GM18517 (cell line): ENCODE results near the gene NUDT7.

Experiments used
- ATAC-seq: cut with Tn5 transposase; IDR thresholded peaks from one replicate; pipeline ENCODE4 v1.9.1; 2021; ENCODE audit warnings: mild to moderate bottlenecking, moderate library complexity; ENCODE audit not compliant: unreplicated experiment

NUDT7 gene

DNA sequence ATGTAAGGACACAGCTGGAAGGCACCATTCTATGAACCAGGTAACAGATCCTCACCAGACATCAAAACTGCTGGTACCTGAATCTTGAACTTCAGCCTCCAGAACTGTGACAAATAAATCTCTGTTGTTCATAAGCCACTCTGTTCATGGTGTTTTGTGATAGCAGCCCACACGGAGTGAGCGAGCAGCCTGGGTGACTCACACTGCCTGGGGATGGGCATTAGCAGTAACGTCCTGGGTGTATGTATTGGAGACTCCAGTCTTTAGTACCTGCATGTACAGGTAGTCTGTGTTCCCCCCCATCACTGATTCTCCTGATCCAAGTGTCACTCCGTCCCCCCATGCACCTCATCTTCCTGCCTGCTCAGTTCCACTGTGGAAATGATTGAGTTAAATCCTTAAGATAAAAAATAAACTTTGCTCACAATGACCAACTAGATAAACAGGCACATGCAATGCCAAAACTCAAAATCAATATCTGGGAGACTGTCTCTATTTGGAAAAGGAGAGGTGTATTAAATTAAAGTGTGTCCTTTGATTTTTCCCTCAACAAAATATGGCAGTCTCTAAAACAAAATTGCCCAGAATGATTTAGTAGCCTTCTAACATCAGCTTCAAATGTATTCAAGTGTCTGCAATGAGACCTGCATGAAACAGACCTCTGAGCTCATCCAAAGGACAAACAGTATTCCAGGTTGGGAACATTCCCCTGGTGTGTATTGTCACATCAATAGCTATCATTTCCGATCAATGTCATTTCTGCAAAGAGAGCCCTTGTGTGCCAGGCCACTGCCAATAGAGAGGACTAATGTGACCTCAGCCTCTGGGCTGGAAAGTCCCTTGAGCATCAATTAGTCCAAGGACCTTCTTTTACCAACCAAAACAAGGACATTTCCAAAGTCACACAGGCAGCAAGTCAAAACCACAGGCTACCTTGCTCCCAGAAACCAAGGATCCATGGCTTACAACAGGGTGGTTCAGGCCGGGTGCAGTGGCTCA is 53.9 kb downstream of the NUDT7 start:
- ATAC-seq: no peak

DNA sequence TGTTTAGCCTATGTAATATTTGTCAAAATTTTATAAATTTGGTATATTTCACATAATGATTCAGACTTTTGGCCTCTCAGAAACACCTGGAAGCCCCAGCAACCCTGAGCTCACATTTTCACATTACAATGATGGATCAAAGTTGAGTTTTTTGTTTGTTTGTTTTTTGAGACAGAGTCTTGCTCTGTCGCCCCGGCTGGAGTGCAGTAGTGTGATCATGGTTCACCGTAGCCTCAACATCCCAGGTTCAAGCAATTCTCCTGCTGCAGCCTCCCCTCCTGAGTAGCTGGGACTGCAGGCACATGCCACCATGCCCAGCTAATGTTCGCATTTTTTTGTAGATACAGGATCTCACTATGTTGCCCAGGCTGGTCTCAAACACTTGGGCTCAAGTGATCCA is 55.4 kb downstream of the NUDT7 start:
- ATAC-seq: no peak

DNA sequence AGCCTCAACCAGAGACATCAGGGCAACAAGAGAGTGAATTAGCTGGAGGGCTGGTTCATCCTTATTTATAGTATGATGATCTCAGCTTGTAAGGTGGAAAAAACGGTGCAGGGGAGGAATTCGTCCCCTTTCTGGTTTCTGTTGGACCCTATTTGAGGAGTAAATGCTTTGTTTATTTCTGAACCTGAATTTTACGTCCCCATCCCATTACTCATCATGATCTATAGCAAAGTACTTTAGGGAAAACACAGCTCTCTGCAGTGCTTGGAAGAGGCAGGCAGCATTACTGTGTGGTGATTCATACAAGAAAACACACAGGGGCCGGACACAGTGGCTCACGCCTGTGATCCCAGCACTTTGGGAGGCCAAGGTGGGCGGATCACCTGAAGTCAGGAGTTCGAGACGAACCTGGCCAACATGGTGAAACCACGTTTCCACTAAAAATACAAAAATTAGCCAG is 58.1 kb downstream of the NUDT7 start:
- no peak for ATAC-seq

DNA sequence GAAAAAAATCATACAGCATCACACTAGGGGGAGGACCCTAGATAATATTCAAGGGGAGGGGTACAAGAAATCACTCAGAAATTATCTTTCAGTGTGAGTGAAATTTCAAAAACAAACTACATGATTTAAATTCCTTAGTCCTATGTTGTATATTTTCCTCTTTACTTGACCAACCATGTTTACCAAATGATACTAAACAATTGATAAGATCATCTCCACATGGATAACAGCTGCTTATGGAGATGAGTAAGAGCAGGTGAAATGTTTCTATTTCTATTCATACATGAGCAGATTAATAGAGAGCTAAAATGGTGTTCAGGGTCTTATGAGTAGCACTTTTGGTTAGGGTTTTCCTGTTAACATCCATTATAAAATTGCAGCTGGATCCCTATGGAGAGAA is 58.8 kb downstream of the NUDT7 start:
- no peak for ATAC-seq

DNA sequence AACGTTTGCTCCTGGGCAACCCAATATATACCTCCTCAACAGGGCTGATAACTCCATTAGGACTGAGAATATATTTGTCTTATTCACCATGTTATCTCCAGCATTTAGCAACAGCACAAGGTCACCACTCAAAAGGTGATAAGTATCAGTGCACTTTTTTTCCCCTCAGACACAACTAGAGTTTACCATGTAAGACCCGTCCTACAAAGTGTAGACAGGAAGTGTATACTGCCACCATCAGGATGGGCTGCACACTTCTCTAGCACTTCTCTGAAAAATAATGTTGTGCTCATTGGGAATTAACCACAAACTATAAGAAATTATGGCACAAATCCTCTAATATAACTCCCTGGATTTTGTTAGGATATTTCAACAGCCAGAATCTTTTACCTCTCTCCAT is 60.4 kb downstream of the NUDT7 start:
- ATAC-seq: no peak

DNA sequence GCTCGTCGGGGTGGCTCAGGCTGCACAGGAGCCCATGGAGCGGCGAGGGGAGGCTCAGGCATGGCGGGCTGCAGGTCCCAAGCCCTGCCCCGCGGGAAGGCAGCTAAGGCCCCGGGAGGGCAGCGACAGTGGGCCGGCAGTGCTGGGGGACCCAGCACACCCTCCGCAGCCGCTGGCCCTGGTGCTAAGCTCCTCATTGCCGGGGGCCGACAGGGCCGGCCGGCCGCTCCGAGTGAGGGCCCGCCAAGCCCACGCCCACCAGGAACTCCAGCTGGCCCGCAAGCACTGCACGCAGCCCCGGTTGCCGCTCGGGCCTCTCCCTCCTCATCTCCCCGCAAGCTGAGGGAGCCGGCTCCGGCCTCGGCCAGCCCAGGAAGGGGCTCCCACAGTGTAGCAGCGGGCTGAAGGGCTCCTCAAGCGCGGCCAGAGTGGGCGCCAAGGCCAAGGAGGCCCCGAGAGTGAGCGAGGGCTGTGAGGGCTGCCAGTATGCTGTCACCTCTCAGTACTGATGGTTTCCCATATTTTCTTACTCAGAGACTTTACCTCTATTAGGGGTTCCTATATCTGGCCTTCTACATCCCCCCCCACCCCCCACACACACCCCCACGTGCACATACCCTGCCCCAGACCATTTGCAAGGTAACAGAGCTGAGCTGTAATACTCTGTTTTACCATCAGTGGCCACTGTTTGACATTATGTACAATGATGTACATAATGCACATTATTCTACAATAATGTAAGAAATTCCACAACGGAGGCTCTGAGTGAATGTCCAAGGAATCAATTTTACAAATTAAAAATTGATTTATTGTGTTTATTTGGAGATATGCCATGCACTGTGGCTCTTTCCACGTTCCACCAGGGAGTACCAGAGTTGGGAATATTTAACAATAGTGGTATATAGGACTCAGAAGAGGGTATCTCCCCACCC is 62.4 kb downstream of the NUDT7 start:
- ATAC-seq: no peak

DNA sequence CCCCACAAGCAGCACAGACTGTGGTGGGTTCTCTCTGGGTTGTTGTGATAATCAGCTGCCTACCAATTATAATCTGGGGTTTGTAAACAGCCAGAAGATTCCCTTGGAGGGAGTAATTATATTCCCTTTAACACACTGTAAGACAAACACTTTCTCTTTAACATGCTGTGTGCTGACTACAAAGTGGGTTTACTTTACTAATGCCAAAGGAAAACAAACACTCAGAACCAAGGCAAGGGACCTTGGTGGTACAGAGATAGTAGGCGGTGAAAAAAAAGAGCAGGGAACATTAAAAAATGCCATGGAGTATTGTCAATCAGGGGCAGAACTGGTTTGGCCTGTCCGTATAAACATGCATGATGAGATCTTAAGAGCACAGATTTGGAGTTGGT is 63.1 kb downstream of the NUDT7 start:
- no peak for ATAC-seq

DNA sequence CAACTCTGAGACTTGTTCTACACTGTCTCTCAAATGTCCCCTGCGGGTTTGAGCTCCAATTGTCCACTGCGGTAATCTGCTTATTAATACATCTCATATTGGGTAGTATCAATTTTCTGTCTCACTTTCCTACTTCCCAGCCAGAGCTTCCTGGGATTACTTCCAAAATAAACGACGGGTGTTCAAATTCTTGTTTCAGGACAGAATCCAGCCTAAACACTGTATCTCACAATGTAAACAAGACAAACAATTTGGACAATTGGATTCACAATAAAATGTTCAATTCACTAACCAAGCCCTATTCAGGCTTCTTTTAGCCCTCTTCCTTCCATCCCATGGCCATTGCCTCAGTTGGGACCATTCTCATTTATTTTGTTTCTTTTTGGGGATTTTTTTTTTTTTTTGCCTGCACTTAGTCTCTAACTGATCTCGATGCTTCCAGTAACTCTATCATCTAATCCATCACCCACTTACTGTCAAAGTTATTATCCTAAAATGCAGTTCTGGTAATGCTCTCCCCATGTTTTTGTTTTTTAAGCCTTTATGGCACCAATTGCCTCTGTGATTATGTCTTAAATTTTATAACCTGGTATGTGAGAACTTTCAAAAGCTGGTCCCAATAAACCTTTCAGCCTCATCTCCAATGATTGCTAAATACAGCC is 64.0 kb downstream of the NUDT7 start:
- ATAC-seq: no peak

DNA sequence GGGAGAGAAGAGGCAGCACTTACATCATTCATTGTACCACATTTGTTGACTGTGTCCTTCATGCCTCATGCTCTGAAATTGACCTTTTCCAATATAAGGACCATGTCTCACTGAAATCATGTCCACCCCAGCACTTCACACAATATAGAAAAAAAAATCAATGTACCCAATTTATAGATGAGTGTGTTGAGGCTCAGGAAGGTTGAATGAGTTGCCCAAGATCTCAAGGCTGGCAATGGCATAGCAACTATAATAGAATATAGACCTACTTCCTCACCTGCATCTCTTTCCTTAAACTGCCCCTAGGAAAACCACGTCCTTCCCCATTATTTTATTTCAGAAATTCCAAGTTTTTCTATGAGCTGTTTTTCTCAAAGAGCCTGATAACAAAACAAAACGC is 65.1 kb downstream of the NUDT7 start:
- no peak for ATAC-seq

DNA sequence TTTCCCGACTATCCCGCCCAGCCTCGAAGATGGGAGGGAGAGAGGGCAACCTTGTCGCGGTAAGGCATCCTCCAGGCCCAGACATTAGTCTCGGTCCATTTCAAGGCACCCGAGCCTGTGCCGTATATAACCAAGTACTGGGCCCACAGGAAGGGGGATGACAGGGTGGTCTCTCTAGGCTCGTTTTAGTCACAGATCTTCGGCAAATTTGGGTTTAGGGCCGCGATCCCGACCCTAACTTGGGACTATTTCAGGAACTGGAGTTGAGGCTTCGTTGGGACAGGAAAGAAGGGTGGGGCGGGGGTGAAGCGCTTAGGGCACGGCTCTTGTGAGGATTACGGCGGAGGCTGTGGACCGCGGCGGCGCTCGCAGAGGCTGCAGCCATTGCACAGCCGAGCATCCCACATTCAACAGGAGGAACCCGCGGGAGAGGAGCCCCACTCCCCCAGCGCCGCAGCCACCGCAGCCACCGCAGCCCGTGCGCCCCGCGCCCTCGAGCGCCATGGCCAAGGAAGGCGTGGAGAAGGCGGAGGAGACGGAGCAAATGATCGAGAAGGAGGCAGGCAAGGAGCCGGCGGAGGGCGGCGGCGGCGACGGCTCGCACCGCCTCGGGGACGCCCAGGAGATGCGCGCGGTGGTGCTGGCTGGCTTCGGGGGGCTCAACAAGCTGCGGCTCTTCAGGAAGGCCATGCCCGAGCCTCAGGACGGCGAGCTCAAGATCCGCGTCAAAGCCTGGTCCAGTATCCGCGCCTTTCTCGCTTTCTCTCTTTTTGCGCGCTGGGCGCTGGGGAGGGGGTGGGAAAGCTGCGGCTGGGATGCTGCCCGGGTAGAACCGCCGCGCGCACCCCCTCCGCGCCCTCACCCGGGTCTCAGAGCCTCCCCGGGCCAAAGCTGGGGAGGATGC is 66.1 kb downstream of the NUDT7 start, which contains the start of gene VAT1L:
Gene VAT1L, plus strand, starts transcription at position 384 of the 904 bp plus-strand sequence. Its CDS starts 119 bp downstream, at position 503.
- ATAC-seq: no peak

DNA sequence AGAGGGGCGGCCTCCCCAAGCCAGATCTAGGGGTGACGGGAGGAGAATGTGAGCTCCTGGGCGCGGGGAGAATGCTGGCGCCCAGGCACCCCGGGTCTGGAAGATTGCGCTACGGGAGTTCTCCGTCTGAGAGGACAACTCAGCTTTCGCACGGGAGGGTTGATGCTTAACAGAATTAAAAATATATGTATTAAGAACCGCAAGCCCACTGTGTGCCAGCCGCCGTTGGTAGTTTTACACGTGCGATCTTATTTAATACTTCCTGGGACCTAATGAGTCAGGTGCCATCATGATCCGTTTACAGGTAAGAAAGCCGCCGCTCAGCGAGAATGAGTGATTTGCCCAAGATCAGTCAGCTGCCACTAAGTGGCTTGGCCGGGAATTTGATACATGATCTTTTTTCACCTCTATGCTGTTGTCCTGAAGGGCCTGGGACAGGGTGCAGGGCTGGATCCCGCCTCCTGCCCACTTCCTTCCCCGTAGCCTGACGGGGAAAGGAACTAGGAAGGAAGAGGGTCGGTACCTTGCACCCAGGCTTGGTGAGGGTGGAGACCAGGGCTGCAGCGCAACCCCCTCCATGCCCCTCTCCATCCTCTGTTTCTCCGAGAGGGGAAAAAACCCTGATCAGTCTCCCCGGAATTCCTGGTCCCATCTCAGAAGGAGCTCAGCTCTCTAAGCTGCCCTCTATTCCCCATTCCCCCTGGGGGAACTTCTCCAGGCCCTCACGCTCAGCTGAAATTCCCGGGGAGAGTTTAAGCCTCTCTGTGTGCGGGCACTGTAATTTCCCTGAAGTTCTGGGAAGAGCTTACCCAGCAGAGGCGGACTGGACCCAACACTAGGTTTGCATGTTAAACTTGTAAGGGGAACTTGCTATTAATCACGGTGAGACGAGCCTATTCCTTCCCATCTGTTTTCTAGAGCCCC is 67.0 kb downstream of the NUDT7 start:
- no peak for ATAC-seq

DNA sequence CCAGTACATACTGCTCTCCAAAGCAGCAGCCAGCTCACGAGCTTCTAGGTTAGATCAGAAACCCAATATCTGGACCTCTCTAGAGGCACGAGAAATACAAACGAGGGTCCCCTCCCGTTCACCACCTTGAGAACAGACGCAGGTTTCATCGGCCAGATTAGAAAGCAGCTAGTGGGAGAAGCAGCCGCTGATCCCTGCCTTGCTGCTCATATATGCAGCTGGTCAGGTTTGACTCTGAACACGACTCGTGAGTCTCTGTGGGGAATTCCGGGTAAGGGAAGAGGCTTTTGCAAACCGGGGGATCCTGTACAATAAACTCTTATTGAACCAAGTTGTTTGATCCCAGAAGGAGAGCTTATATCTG is 67.7 kb downstream of the NUDT7 start:
- ATAC-seq: no peak

DNA sequence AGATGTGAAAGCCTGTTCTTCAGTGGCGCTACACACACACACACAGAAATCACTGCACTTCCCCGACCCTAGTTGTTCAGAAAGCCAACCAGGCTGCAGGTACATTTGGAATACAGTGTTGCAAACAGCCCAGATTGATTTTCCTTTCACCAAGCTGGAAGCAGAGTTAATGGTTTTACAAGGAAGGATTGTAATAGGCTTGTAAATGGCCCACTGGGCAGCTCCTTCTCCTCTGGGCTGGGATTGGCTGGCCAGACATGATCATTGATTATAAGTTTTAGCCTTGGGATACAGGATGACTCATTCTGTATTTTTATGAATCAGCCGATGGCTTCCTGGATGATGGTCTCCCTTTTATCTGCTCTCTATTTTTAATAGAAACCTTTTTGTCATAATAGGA is 68.6 kb downstream of the NUDT7 start:
- ATAC-seq: no peak
